Measurements from ENCODE around the gene SCFD2. TPM values are rescaled to one million over a fixed set of nuclear protein-coding genes. Genes with fewer than 3 reads are reported as not detected.

SCFD2 gene
- total RNA-seq, 1 experiment from 2014 or later, result 7.4 TPM

DNA sequence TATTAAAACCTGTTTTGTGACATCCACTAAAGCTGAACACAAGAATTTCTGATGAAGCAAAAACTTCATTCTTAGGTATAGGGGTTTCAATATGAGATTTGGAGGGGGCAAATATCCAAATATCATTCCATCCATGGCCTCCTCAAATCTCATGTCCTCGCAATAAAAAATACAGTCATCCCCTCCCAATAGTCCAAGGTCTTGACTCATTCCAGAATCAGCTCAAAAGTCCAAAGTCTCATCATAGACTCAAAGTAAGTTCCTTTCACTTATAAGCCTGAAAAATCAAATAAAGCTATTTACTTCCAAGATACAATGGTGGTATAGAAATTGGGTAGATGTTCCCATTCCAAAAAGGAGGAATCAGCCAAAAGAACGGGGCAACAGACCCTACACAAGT is 213.4 kb downstream of the SCFD2 start:
- no peak overlapping the region for H3K4me3 ChIP-seq (ENCODE audit: low read depth in 2 of 2, low read length in 2 of 2)
- no peaks in the 10 kb centered on the region for H3K4me1 ChIP-seq (ENCODE audit: control insufficient read depth, insufficient read depth, low read length)
- BruUV-seq (replicated peaks), result no TSS peak
- no peaks in the 10 kb centered on the region for H3K27me3 ChIP-seq (ENCODE audit: control insufficient read depth, insufficient read depth, low read length)
- no peak overlapping the region for H3K27ac ChIP-seq (ENCODE audit: low read length)
- CTCF ChIA-PET, result no interaction called here
- no peaks in the 10 kb centered on the region for H3K9me3 ChIP-seq (ENCODE audit: control insufficient read depth, insufficient read depth, low read depth, low read length)
- intact Hi-C loops (cut with micrococcal nuclease; ENCODE audit: unreplicated experiment) (no loop called here), in situ Hi-C loops (cut with HindIII; ENCODE audit: low pct_unique_long_range_greater_than_20kb, low sequenced_read_pairs) (no loop called here)
- POLR2A ChIA-PET, result no interaction called here
- ATAC-seq (no peak), DNase-seq (ENCODE audit: low read depth, low spot score) (no peak)
- H3K36me3 ChIP-seq (ENCODE audit: control insufficient read depth, insufficient read depth, low read length), result no peaks in the 10 kb centered on the region
- TF ChIP-seq, protein P1, sequence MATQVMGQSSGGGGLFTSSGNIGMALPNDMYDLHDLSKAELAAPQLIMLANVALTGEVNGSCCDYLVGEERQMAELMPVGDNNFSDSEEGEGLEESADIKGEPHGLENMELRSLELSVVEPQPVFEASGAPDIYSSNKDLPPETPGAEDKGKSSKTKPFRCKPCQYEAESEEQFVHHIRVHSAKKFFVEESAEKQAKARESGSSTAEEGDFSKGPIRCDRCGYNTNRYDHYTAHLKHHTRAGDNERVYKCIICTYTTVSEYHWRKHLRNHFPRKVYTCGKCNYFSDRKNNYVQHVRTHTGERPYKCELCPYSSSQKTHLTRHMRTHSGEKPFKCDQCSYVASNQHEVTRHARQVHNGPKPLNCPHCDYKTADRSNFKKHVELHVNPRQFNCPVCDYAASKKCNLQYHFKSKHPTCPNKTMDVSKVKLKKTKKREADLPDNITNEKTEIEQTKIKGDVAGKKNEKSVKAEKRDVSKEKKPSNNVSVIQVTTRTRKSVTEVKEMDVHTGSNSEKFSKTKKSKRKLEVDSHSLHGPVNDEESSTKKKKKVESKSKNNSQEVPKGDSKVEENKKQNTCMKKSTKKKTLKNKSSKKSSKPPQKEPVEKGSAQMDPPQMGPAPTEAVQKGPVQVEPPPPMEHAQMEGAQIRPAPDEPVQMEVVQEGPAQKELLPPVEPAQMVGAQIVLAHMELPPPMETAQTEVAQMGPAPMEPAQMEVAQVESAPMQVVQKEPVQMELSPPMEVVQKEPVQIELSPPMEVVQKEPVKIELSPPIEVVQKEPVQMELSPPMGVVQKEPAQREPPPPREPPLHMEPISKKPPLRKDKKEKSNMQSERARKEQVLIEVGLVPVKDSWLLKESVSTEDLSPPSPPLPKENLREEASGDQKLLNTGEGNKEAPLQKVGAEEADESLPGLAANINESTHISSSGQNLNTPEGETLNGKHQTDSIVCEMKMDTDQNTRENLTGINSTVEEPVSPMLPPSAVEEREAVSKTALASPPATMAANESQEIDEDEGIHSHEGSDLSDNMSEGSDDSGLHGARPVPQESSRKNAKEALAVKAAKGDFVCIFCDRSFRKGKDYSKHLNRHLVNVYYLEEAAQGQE (IDR thresholded peaks at IDR 0.05; ENCODE audit: insufficient read depth in 1 of 2, low read depth in 2 of 2, low read length in 1 of 2), result no peak
- no peak for TF ChIP-seq POLR2AphosphoS5 (IDR thresholded peaks at IDR 0.05; ENCODE audit: low read depth, low read length)
- TF ChIP-seq SIN3A (IDR thresholded peaks at IDR 0.05; ENCODE audit: borderline replicate concordance, insufficient read depth, low read depth, low read length), result no peak
- TF ChIP-seq, protein P2, sequence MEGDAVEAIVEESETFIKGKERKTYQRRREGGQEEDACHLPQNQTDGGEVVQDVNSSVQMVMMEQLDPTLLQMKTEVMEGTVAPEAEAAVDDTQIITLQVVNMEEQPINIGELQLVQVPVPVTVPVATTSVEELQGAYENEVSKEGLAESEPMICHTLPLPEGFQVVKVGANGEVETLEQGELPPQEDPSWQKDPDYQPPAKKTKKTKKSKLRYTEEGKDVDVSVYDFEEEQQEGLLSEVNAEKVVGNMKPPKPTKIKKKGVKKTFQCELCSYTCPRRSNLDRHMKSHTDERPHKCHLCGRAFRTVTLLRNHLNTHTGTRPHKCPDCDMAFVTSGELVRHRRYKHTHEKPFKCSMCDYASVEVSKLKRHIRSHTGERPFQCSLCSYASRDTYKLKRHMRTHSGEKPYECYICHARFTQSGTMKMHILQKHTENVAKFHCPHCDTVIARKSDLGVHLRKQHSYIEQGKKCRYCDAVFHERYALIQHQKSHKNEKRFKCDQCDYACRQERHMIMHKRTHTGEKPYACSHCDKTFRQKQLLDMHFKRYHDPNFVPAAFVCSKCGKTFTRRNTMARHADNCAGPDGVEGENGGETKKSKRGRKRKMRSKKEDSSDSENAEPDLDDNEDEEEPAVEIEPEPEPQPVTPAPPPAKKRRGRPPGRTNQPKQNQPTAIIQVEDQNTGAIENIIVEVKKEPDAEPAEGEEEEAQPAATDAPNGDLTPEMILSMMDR (IDR thresholded peaks at IDR 0.05), result no peak
- no peak for TF ChIP-seq TCF7L2 (IDR thresholded peaks at IDR 0.05; ENCODE audit: low read depth, low read length)

DNA sequence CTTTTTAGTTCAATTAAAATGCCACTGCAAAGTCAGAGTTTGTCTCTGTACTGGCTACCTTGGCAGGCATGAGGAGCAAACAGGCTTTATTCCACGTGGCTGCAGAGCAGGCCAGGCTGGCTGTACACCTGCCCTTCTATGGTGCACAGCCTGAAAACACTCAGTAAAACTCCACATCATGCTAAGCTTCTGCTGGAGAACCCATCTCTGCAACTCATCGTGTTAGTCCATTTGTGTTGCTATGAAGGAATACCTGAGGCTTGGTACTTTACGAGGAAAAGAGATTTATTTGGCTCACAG is 214.4 kb downstream of the SCFD2 start:
- BruUV-seq (replicated peaks), result no TSS peak
- Histone ChIP-seq H3K27ac (ENCODE audit: low read length) (no peak overlapping the region), H3K36me3 (ENCODE audit: control insufficient read depth, insufficient read depth, low read length) (no peaks in the 10 kb centered on the region), H3K4me1 (ENCODE audit: control insufficient read depth, insufficient read depth, low read length) (no peaks in the 10 kb centered on the region), H3K9me3 (ENCODE audit: control insufficient read depth, insufficient read depth, low read depth, low read length) (no peaks in the 10 kb centered on the region), H3K4me3 (ENCODE audit: low read depth in 2 of 2, low read length in 2 of 2) (no peak overlapping the region), H3K27me3 (ENCODE audit: control insufficient read depth, insufficient read depth, low read length) (no peaks in the 10 kb centered on the region)
- DNase-seq (ENCODE audit: low read depth, low spot score) (no peak), ATAC-seq (no peak)
- in situ Hi-C loops (cut with HindIII; ENCODE audit: low pct_unique_long_range_greater_than_20kb, low sequenced_read_pairs), result no loop called here
- ChIA-PET POLR2A (no interaction called here), CTCF (no interaction called here)
- TF ChIP-seq, protein P2 (IDR thresholded peaks at IDR 0.05), result no peak
- TF ChIP-seq, protein P1 (IDR thresholded peaks at IDR 0.05; ENCODE audit: insufficient read depth in 1 of 2, low read depth in 2 of 2, low read length in 1 of 2), result no peak
- TF ChIP-seq SIN3A (IDR thresholded peaks at IDR 0.05; ENCODE audit: borderline replicate concordance, insufficient read depth, low read depth, low read length) (no peak), TCF7L2 (IDR thresholded peaks at IDR 0.05; ENCODE audit: low read depth, low read length) (no peak), POLR2AphosphoS5 (IDR thresholded peaks at IDR 0.05; ENCODE audit: low read depth, low read length) (no peak)
- intact Hi-C loops (cut with micrococcal nuclease; ENCODE audit: unreplicated experiment), result no loop called here
